AG04450 (cell line): ENCODE results near the gene M1AP. TPM values are rescaled to one million over a fixed set of nuclear protein-coding genes. Genes with fewer than 3 reads are reported as not detected.
"Not testable (repeated sequence)": the region's sequence is repeated elsewhere in the genome, so short reads cannot be mapped to it uniquely, and the experiment has no call there.

Experiments
- CTCF ChIA-PET: fragments of 300-600, 350-600 bp; formaldehyde crosslinking; extraction: SDS; loops from one replicate; lab custom pipeline; 2022; ENCODE audit warnings: antibody characterized with exemption, inconsistent platforms; lab: Charles Lee
- POLR2A ChIA-PET: fragments of 350-600 bp; formaldehyde crosslinking; extraction: SDS; loops from one replicate; lab custom pipeline; 2021; ENCODE audit warnings: antibody characterized with exemption, inconsistent platforms; lab: Yijun Ruan, JAX
- DNase-seq: peaks from one replicate; pipeline ENCODE4 v3.0.0-alpha.2; 2011; ENCODE audit warnings: low read depth, low spot score
- H3K27ac ChIP-seq: one replicate; pipeline ENCODE4 v1.5.1; 2012; ENCODE audit warnings: low read depth, low read length, control low read depth
- H3K27me3 ChIP-seq: one replicate; pipeline ENCODE4 v1.6.0; 2012; ENCODE audit warnings: low read length; ENCODE audit not compliant: control insufficient read depth, insufficient read depth
- H3K4me3 ChIP-seq: 2 replicates; pipeline ENCODE4 v1.5.1; 2011; ENCODE audit warnings: mild to moderate bottlenecking, low read depth, low read length, control low read depth
- H3K9me3 ChIP-seq: 2 replicates; pipeline ENCODE4 v1.5.1; 2012; ENCODE audit warnings: low read length; ENCODE audit not compliant: control insufficient read depth, insufficient read depth
- CTCF ChIP-seq: IDR thresholded peaks from 2 replicates; pipeline ENCODE4 v1.5.1; 2011; ENCODE audit warnings: low read depth, low read length, control low read depth, inconsistent platforms
- polyA plus RNA-seq: library from polyadenylated mRNA; depleted of rRNA; stranded (reverse); fragments of >200 nt; gene quantifications from 2 replicates; pipeline ENCODE4 v1.2.3, GENCODE V29; 2011

Gene M1AP
- polyA plus RNA-seq, 1 experiment, result 0.07 TPM

DNA sequence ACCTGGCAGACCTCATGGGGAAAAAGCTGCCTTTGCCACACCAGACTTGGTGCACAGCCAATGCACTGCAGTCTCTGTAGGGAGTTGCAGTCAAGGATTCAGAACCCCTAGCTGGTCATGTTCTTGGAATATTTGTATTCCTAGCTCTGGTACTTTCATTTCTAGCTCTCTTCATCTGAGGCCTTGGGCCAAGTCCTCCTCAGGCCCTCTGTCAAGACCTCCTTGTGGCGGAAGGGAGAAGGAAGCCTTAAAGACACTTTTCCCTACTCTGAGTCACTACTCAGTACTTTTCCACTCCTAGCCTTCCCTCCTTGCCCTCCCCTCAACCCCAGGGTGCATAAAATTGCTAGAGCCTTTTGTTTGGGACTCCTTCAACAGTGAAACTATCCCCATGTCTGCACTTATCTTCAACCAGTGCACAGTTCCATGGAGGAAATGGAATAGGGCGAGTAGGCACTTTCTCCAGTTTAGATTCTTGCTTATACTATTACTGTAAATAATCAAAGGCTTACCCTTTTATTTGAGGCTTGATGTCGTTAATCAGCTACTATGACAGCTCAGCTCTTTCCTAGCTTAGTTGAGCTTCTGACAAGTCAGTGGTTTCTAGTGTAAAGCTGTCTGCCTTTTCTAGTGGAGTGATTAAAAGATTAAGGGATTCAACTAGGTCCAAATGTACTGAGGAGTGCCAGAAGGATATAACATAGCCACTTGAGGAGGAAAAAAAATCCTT lies 15.8 kb downstream of the M1AP start:
- Histone ChIP-seq H3K27me3 (peaks cover under 1% of the 10 kb centered on the region), H3K9me3 (no peaks in the 10 kb centered on the region), H3K27ac (no peak overlapping the region), H3K4me3 (no peak overlapping the region)
- ChIA-PET CTCF (interaction anchor here (0.9 kb wide), 1 partner anchor 298 kb away, joined by 3 read pairs; no protein-coding TSS in a partner anchor), POLR2A (no interaction called here)
- TF ChIP-seq CTCF, result no peak; the same call in 1 of the 2 replicates
- no peak for DNase-seq

- H3K27ac ChIP-seq, CTCF ChIA-PET, POLR2A ChIA-PET, H3K9me3 ChIP-seq, H3K27me3 ChIP-seq, DNase-seq, H3K4me3 ChIP-seq: not testable (repeated sequence)
Observed at GRCh38 chr2:74630454-74630853, 17.7 kb downstream of the M1AP start.

DNA sequence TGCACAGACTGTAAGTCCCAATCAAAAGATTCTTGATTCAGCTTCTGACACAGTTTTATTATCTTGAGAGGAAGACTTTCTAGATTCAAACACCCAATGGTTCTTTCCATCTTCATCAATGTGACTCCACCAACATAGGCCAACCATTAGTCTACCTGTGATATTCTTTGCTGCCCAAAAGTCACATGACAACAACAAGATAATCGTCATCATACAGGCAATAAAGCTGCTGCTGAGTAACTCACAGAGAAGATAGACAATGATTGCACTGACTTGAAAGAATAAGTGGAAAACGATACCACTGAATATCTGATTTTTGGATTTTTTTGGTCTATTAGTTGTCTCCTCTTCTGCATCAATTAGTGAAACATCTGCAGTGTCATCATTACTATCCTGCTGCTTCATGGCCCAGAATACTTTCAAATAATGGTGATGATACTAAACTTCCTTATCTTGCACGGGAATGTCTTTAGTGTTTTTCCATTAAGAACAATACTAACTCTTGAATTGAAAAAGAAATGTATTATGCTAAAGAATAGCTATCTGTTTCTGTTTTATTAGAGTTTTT lies 19.5 kb downstream of the M1AP start:
- ChIA-PET CTCF (no interaction called here), POLR2A (no interaction called here)
- Histone ChIP-seq H3K9me3 (no peaks in the 10 kb centered on the region), H3K4me3 (no peak overlapping the region), H3K27me3 (peaks cover 5% of the 10 kb centered on the region), H3K27ac (no peak overlapping the region)
- no peak for DNase-seq
- no peak for TF ChIP-seq CTCF

DNA sequence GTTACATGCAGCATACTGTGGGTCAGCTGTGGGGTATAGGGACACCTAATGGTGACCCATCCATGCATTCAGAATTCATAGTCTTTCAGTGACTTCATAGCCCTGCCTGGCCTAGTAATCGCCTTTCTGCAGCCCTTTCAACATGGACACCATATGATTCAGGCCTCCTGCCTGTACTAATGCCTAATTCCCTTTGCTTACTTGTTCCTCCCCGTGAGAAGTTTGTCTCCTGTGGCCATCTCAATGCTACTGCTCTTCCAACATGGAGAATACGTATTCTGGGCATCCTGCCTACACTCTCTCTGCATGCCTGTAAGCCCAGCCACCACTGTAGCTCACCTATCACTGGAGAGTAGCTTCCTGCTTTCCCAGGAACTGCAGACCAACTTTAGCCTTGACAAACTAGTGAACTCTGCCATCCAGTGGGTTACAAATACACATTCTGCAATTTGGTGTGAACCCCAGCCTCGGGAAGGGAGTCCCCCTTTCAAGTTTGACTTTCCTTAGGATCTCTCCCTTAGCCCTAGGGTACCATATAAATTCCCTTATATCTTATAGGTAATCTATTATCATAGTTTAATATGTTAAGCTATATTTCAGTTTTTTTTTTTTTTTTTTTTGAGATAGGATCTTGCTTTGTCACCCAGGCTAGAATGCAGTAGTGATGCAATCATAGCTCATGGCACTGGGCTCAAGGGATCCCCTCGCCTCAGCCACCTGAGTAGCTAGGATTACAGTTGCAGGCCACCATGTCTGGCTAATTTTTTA lies 22.3 kb downstream of the M1AP start:
- Histone ChIP-seq H3K9me3 (no peaks in the 10 kb centered on the region), H3K27me3 (peaks cover 5% of the 10 kb centered on the region), H3K4me3 (no peak overlapping the region), H3K27ac (no peak overlapping the region)
- ChIA-PET CTCF (no interaction called here), POLR2A (no interaction called here)
- TF ChIP-seq CTCF, result no peak
- DNase-seq, result no peak

GRCh38 chr2:74620671-74621070 lies 27.5 kb downstream of the M1AP start:
- Histone ChIP-seq H3K27ac (no peak overlapping the region), H3K9me3 (no peaks in the 10 kb centered on the region), H3K4me3 (no peak overlapping the region), H3K27me3 (peaks cover 21% of the 10 kb centered on the region)
- no peak for DNase-seq
- no peak for TF ChIP-seq CTCF
- POLR2A ChIA-PET, result no interaction called here
- CTCF ChIA-PET, result interaction anchor here (0.6 kb wide), 1 partner anchor 279 kb away, joined by 4 read pairs; no protein-coding TSS in a partner anchor
